Breast epithelium (tissue), 3 donors: ENCODE data around the gene SHB.

ENCODE experiments used
- POLR2AphosphoS5 ChIP-seq, 3 donors: sonication (generic); formaldehyde crosslinking; IDR thresholded peaks; one replicate each; pipeline ENCODE4 v1.6.1; 2017; ENCODE audit warnings: antibody characterized with exemption in 3 of 3
- TF ChIP-seq, protein P1 (sequence below), 3 donors: fragments of 450-650 bp; IDR thresholded peaks; one replicate each; pipeline ENCODE4 v1.5.1; 2016 to 2017; ENCODE audit warnings: antibody characterized with exemption in 3 of 3, mild to moderate bottlenecking in 3 of 3, moderate library complexity in 3 of 3

DNA sequence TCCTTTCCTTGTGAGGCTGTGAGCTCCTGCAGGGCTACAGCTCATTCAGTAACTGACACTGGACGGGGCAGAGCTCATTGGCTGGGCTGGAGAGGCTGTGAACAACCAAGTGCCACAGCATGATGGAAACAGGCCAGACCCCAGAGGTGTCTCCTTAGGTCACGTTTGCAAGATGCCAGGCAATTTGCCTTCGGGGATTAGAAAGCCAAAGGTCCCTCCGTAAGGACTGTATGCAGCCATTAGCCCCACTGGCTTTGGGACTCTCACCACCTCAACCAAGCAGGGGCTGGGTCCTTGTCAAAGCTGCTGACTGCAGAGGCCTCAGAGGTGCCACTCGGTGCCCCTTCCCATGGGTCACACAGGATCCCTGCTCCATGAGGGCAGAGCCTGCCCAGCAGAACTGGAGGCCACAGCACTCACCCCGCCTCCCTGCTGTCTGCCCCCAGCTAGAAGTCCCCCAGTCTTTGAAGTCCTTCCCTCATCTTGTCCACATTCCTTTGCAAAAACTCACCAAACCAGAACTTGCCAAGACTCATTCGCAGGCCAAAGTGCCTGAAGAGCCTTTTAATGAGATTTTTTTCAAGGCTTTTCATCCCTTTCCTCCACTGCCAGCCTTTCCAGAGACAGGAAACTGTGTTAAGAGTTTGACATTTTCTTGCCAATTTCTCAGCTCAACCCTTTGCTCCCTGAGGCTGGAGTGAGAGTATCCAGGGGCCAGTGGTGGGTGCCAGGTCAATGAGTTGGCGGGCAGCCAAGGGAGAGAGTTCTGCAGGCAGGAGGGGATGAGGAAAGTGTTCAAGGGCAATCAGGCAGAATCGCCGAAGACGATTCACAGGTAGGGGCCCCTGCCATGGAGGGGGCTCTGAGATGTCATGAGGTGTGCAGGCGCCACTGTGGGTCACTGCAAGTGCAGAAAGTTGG, 125.4 kb downstream of the SHB start:
- TF ChIP-seq POLR2AphosphoS5 (IDR thresholded peaks at IDR 0.05): peak in 1 of 3 donors; percentile 21
- TF ChIP-seq, protein P1, sequence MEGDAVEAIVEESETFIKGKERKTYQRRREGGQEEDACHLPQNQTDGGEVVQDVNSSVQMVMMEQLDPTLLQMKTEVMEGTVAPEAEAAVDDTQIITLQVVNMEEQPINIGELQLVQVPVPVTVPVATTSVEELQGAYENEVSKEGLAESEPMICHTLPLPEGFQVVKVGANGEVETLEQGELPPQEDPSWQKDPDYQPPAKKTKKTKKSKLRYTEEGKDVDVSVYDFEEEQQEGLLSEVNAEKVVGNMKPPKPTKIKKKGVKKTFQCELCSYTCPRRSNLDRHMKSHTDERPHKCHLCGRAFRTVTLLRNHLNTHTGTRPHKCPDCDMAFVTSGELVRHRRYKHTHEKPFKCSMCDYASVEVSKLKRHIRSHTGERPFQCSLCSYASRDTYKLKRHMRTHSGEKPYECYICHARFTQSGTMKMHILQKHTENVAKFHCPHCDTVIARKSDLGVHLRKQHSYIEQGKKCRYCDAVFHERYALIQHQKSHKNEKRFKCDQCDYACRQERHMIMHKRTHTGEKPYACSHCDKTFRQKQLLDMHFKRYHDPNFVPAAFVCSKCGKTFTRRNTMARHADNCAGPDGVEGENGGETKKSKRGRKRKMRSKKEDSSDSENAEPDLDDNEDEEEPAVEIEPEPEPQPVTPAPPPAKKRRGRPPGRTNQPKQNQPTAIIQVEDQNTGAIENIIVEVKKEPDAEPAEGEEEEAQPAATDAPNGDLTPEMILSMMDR (IDR thresholded peaks at IDR 0.05): no peak
